ENCODE results near the gene GABRG3.

The GABRG3 gene

DNA sequence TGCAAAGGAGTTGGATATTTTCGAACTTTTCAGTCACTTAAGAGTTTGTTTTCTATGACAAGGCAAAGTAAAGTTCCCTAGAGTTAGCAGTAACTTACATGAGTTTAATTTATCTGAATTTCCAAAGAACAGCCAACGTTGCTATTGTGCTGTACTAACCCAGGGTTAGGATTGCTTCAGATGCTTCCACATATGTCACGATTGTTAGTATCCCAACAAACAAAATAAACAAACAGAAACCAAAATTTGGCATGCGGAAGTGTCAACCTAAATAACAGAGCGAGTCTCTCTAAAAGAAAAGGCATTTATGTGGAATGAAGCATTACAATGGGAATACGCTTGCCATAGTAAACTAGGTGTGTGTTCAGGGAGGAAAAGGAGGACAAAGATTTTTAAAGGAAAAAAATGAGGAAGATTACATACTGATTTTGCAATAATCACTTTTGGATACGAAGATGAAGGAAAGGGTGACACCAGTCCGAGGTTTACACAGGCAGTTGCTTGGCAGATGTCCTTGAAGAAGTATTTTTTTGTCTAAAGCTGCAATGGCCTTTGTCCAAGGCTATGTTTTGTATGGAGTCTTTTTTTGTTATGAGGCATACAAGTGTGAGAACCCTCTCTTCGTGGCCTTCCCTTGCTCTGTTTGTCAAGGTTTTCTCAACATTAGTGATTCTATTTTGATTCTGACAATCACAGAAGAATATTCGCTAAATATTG, 267.9 kb downstream of the GABRG3 start:
- no peak for DNase-seq

- DNase-seq: peak in 3 of 56 donors; percentile 5 to 22 (median 18)
These were observed 271.0 kb downstream of the GABRG3 start for GRCh38 chr15:27241943-27242342.

GRCh38 chr15:27244047-27244446, 273.1 kb downstream of the GABRG3 start:
- no peak for DNase-seq

DNA sequence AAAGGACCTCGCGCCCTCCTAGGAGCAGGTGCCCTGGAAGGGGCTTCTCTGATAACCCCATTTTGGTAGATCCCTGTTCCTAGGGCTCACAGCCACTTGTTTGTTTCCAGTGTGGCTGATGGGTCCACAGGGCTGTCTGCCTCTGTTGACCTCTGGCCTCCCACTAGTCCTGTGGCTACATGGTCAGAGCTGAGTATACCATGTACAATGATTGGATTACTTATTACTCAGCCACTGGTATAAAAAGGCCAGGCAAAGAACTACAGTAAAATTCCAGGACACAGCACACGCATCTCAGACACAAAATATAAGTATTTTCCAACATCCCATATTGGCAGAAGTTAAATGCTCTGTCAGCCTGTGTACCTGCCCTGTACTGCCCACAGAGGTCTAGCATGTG, 277.3 kb downstream of the GABRG3 start:
- DNase-seq: no peak

DNA sequence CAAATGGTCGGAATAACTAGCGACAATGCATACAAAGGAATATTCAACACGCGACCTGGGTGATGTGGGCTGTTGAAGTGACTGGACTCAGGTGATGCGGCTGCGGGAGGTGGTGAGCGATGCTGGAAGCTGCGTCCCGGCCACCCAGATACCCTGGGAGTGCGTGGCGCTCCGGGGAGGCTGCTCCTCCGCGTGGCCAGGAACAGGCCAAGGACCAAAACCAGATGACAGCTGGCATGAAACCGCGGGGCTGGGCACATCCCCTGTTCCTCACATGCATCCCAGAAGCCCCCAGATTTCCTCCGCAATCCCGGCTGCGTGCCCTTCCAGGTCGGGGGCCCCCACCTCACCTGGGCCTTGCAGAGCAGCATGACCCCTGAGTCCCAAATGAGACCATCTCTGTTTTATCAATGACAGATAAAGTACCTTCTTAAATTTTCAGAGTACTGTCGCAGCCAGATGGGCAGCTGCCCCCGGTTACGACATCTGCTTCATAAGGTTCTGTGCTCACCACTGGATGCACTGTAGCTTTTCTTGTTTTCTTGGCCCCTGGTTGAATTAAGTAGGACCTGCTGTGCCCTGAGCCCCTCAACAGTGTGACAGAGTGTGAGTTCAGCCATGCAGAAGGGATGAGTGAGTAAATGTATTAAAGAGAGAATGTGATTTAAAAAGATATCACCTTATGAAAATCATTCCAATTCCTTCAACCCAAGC, 278.2 kb downstream of the GABRG3 start:
- DNase-seq: no peak

- no peak for DNase-seq
These were observed 278.8 kb downstream of the GABRG3 start for GRCh38 chr15:27249760-27250109.

DNA sequence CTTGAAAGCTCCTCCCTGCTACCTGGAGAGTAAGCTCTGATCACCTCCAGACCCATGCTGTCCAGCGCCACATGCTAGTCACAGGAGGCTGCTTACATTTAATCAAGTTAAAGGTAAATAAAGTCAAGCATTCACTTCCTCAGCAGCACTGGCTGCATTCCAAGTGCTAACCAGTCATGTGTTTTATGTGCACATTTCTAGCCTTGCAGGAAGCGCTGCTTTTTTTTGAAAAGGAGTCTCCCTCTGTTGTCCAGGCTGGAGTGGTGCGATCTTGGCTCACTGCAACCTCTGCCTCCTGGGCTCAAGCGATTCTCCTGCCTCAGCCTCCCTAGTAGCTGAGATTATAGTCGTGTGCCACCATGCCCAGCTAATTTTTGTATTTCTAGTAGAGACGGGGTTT, 279.2 kb downstream of the GABRG3 start:
- DNase-seq: no peak

- no peak for DNase-seq
These were observed 283.1 kb downstream of the GABRG3 start for GRCh38 chr15:27254055-27254454.

DNA sequence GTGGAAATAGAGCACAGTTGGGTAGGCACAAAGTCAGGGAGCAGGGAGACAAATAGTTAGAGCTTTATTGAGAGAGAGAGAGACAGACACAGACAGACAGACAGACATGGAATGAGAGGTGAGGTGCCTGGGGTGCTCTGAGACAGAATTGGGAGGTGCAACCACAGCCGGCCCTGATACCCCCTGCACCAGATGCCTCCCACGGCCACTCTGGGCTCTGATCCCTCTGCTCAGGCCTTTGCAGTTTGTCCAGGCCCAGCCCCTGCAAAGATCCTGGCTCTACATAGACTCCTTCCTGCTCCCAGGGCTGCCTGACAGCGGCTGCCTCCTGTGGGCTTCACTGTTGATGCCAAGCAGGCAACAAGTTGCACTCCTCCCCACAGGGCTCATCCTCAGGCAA, 283.8 kb downstream of the GABRG3 start:
- DNase-seq: no peak

- DNase-seq: no peak
These were observed 285.5 kb downstream of the GABRG3 start for GRCh38 chr15:27256446-27256845.

DNA sequence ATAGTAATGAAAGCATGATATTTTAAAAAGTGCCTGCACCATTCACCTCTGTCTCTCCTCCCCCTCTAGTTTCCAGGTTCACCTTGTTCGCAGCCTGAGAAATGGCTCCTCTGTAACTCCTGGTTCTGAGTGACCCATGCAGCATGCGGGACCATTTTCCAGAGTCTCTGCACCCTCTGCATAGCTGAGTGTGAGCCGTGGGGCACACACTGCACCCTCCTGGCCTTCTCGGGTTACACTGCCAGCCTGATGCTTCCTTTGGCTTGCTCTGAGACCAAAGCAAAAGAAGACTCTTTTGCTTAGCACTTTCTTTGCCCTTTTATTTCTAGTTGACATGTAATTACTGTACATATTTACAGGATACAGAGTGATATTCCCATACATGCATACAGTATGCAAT, 287.3 kb downstream of the GABRG3 start:
- no peak for DNase-seq

DNA sequence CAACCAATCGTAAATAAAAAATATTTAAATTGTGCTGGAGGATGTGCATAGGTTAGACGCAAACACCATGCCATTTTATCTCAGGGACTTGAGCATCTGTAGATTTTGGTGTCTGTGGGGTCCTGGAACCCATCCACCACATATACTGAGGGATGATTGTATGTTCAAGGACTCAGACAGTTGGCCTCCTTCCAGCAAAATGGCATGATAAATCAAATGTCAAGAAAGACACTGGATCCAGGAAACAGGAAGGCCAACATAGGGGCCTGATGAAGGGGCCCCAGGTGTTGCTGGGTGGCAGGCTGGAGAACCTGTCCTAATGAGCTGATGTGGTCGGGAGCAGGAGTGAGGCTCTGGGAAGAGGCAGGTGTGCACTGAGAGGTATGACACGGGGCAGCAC, 289.5 kb downstream of the GABRG3 start:
- no peak for DNase-seq

- DNase-seq: no peak
These were observed 297.9 kb downstream of the GABRG3 start for GRCh38 chr15:27268923-27269322.

GRCh38 chr15:27271258-27271657, 300.3 kb downstream of the GABRG3 start:
- no peak for DNase-seq

- DNase-seq: no peak
These were observed 301.4 kb downstream of the GABRG3 start for GRCh38 chr15:27272427-27272826.

- no peak for DNase-seq
These were observed 302.5 kb downstream of the GABRG3 start for GRCh38 chr15:27273506-27273905.

- no peak for DNase-seq
These were observed 307.8 kb downstream of the GABRG3 start for GRCh38 chr15:27278761-27279160.

GRCh38 chr15:27292641-27293040, 321.7 kb downstream of the GABRG3 start:
- DNase-seq: no peak

GRCh38 chr15:27293607-27294006, 322.6 kb downstream of the GABRG3 start:
- DNase-seq: no peak

GRCh38 chr15:27317736-27318135, 346.8 kb downstream of the GABRG3 start:
- DNase-seq: no peak

DNA sequence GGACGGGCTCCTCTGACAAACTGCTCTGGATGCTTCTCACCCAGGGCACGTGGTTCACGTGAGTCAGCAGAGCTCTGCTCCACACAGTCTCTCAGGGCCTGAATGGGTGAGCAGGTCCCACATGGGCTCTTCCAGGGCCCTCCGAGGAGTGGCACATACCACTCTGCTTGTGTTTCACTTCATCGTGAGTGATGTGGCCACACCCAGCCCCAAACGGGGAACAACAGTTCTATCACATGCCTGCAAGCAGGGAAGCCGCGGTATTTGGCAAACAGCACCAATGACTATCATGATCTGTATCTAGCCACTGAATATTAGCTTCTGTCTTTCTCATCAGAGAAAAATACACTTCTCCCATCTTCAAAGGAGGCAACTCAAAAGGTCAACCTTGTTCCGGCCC, 352.8 kb downstream of the GABRG3 start:
- no peak for DNase-seq

DNA sequence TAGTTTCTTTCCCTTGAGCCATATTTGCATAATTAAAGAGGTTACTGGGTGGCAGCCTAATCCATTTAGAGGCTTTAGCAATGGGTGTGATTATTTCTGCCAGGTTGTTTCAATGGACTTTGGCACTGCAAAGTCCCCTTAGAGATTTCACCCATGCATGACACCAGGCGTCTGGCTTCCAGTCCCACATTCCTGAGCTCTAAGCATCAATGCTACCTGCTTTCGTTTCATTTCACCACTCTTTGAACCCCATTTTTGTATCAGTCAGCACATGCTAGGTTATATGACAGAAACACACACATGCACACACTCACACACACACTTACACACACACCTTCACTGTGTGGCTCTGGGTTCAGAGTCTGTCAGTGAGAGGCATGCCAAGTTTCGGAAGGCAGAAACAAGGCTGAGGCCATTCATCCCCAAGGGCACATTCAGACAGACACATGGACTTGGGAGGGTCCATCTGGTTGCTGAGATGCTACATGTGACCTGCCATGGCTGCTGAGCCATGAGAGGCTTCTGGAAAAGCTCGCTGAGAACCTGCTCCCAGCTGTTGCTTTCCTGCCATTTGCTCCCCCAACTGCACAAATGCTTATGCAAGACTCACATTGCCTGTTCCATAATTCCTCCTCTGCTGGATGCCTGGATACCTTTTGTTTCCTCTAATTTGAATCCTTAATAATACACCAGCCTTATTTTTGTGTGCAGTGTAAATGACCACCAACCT, 354.1 kb downstream of the GABRG3 start:
- no peak for DNase-seq

All from amygdala (tissue), 56 donors.